KOPT-K1 (cell line): ENCODE measurements around the gene WIPF3.

Source experiments
- H3K27ac ChIP-seq: fragments of 200-600 bp; sonication (generic); 2 replicates; pipeline ENCODE4 v1.5.1; 2016; ENCODE audit warnings: antibody characterized with exemption, mild to moderate bottlenecking, low read depth, low read length; ENCODE audit not compliant: poor library complexity, severe bottlenecking
- H3K36me3 ChIP-seq: fragments of 200-600 bp; sonication (generic); 2 replicates; pipeline ENCODE4 v1.5.1; 2017; ENCODE audit warnings: antibody characterized with exemption, mild to moderate bottlenecking, low read length, moderate library complexity; ENCODE audit not compliant: insufficient read depth
- H3K9me3 ChIP-seq: fragments of 200-600 bp; sonication (generic); 2 replicates; pipeline ENCODE4 v1.5.1; 2017; ENCODE audit warnings: antibody characterized with exemption, low read length, mild to moderate bottlenecking; ENCODE audit not compliant: insufficient read depth, poor library complexity, severe bottlenecking

Gene WIPF3, protein sequence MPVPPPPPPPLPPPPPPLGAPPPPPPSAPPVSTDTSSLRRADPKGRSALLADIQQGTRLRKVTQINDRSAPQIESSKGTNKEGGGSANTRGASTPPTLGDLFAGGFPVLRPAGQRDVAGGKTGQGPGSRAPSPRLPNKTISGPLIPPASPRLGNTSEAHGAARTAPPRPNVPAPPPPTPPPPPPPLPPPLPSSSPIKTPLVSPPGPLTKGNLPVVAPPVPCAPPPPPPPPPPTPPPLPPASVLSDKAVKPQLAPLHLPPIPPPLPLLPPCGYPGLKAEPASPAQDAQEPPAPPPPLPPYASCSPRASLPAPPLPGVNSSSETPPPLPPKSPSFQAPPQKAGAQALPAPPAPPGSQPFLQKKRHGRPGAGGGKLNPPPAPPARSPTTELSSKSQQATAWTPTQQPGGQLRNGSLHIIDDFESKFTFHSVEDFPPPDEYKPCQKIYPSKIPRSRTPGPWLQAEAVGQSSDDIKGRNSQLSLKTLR

DNA sequence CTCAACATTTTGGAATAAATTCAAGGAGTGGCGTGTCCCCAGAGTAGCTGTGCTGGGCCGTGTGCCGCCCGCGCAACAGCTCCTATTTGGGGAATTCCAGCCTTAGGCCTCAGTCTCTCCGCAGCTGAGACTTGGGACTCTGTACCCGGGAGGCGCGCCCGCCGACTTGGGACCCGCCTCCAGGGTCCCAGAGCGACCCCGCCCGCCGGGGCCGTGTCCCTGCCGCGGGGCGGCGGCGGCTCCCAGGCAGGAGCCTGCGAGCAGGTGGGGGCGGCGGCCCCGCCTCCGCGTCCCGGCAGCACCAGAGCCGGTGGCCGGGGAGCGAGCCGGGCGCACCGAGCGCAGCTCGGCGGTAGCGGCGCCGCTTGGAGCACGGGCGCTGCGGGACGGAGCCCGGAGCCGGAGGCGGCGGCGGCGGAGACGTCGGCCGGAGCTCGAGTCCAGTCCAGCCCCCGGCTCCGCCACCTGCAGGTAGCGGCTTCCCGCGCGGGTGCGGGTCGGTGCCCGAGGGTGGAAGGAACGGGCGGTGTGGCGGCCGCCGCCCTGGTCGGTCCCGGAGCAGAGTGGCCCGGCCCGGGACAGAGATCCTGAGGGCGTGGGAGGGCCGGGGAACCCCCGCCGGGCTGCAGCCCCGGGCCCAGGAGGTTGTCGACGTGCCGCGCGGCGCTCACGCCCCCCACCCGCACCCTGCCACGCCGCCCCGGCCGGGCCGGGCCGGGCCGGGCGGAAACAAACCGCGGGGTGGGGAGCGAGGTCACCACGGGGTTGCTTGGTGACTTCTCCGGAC is at the start of gene WIPF3:
WIPF3 (plus strand) TSS at position 301 of the 787 bp plus-strand sequence. CDS start 28,217 bp downstream, outside the sequence.
- Histone ChIP-seq H3K27ac (no peak within 1 kb of the TSS), H3K36me3 (no peaks in the 10 kb centered on the region), H3K9me3 (no peaks in the 10 kb centered on the region)

DNA sequence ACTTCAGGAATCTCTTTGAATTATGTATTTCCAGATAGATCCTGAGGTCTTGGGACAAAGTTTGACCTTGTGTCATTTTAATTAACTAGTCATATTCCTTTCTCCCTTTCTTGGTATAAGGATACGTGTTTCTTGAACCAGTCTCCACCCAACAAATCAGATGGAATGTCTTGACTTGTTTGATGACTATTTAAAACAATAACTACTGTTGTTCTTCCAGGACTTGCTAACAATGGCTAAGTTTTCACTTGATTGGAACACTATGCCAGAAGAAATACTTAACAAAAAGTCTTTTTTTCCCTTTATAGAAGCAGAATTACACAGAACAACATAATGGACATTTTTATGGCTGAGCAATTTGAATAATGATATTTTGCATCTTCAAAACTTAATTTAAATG is 43.0 kb upstream of the WIPF3 start:
- no peaks in the 10 kb centered on the region for H3K36me3 ChIP-seq
- no peak overlapping the region for H3K27ac ChIP-seq
- H3K9me3 ChIP-seq, result no peaks in the 10 kb centered on the region

DNA sequence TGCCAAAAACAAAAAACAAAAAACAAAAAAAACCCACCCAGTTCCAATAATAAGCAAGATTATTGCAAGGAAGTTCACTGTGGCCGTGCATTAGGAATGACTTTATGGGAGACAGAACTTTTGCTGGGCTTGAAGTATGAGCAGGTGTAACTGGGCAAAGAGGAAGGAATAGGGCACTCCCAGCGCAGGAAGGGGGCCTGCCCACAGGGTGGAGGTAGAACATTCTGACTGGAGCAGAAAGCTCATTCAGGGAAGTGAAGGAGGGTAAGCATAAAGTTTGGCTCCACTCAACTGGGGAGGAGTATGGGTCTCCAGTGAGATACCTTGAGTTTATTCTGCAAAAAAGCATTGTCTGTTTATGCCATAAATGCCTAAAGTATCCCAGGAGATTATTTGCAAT is 42.1 kb upstream of the WIPF3 start:
- Histone ChIP-seq H3K36me3 (no peaks in the 10 kb centered on the region), H3K27ac (no peak overlapping the region), H3K9me3 (no peaks in the 10 kb centered on the region)

DNA sequence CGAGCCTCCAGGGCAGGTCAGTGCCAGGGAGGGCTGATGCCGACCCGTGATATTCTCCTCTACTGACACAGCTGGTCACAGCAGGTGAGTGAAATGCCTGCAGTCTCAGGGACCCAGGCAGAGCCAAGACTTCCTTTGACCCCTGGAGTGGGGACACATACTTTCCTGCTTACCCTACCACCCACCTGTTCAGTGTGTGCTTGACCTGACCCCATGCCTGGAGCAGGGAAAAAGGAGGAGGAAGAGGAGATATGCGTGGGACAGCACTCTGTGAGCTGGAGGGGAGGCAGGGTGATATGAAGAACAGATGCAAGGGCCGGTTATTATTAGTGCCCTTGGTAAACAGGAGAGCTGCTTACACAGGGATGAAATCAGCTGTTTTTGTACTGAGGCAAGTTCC is 40.8 kb upstream of the WIPF3 start:
- H3K36me3 ChIP-seq, result no peaks in the 10 kb centered on the region
- H3K27ac ChIP-seq, result no peak overlapping the region
- H3K9me3 ChIP-seq, result no peaks in the 10 kb centered on the region

DNA sequence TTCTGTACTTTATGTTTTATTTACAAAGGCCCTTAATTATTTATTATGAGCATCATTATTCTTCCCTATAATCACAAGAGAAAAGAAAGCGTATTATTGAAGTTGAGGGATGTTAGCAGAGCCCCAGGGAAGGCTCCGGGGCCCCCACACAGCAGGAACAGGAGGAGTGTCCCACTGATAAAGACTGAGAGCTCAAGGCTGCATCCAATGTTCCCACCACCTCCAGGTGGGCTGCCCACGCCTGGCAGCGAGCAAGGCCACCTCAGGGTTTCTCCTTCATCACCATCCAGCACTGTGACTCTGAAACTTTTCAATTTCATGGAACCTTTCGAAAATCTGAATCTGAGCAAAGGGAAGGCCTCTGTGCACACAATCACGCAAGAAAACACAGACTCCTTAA is 35.9 kb upstream of the WIPF3 start:
- no peak overlapping the region for H3K27ac ChIP-seq
- no peaks in the 10 kb centered on the region for H3K9me3 ChIP-seq
- H3K36me3 ChIP-seq, result no peaks in the 10 kb centered on the region

DNA sequence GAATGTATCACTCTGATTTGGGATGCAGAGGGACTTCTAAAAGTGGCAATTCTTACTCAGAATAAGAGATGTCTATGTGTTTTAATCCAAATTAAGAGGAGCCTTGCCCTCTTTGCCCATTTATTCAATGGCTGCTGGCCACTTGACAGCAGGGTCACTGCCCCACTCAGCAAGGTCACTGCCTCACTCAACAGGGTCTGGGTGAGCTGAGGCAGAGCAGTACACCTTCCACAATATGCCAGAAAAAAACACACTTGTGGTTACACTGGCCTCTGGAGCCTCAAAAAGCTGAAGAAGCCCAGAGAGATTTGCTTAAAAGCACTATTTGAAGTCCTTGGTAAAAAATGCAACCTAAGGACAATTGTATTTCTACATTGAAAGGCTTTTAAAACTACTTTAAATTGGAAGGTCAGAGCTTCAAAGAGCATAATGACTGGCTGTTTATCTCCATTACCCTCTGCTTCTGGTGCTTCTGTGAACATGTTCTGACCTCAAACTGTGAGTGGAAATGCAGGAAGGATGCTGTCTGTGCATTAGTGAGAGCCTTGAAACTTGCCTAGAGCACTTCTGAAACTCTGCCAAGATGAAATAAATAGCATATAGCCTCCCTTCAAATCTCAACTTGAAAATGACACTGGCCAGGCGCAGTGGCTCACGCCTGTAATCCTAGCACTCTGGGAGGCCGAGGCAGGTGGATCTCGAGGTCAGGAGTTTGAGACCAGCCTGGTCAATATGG is 35.1 kb upstream of the WIPF3 start:
- H3K9me3 ChIP-seq, result no peaks in the 10 kb centered on the region
- no peak overlapping the region for H3K27ac ChIP-seq
- H3K36me3 ChIP-seq, result no peaks in the 10 kb centered on the region

DNA sequence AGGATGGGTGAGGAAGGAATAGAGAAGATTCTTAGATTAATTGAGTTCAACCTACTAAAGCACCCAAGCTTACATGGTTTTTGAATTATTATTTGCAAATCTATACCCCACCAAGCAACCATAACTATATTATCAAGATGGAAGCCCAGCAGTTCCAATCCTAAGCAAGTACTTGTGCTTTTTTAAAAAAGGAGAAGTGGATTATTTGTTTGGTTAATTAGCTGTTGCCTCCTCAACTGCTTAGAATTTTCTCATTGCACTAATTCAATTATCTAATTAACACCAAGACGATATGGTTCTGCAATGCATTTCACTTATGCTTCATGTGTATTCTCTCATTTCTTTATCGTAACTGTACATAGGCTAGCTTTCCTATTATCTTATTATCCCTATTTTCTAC is 27.3 kb upstream of the WIPF3 start:
- Histone ChIP-seq H3K36me3 (no peaks in the 10 kb centered on the region), H3K27ac (no peak overlapping the region), H3K9me3 (no peaks in the 10 kb centered on the region)

DNA sequence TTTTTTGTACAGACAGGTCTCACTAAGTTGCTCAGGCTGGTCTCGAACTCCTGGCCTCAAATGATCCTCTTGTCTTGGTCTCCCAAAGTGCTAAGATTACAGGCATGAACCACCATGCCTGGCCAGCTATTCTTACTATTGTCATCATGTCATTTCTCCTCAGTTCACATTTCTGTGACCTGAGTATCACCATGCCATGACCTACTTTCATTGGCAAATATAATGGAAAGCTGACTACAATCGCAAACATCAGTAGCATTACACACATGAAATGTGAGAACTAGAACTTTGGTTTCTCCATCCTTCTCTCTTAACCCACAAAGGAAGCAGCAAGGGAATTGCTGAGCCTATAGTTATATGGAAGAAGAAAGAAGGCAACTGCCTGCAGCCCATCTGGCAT is 26.0 kb upstream of the WIPF3 start:
- Histone ChIP-seq H3K27ac (no peak overlapping the region), H3K9me3 (no peaks in the 10 kb centered on the region), H3K36me3 (no peaks in the 10 kb centered on the region)

DNA sequence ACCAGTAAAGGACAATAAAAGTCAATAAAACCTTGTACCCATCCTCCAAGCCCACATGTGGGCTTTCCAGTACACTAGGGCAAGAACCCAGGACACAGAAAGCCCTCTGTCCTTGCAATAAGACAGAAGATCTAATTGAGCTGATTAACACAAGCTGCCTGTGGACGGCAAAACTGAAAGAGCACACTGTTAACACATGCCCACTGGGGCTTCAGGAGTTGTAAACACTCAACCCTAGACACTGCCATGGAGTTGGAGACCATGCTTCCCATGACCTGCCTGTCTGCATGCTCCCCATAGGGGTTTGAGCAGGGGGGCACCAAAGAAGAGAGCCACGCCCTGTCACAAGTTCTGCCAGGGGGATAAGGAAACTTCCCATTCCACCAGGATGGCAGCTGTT is 22.6 kb upstream of the WIPF3 start:
- Histone ChIP-seq H3K9me3 (no peaks in the 10 kb centered on the region), H3K27ac (no peak overlapping the region), H3K36me3 (no peaks in the 10 kb centered on the region)

DNA sequence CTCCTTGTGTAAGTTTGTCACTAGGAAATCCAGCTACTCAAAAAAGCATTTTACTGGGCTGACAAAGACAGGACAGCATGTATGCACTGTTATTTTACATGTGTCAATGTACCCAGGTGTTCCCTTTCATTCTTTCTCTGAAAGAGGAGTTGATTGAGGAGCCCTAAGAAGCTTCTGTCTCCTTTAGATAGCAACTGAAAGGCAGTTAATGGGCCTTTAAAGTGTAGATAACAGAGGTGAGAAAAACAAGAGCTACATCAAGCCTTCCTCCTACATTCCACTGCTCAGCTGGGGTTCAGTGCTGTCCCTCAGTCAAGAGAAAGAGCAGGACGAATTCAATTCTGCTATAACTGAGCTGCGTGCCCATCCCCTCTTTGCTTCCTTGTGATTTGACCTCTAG is 12.8 kb upstream of the WIPF3 start:
- H3K9me3 ChIP-seq, result no peaks in the 10 kb centered on the region
- no peak overlapping the region for H3K27ac ChIP-seq

DNA sequence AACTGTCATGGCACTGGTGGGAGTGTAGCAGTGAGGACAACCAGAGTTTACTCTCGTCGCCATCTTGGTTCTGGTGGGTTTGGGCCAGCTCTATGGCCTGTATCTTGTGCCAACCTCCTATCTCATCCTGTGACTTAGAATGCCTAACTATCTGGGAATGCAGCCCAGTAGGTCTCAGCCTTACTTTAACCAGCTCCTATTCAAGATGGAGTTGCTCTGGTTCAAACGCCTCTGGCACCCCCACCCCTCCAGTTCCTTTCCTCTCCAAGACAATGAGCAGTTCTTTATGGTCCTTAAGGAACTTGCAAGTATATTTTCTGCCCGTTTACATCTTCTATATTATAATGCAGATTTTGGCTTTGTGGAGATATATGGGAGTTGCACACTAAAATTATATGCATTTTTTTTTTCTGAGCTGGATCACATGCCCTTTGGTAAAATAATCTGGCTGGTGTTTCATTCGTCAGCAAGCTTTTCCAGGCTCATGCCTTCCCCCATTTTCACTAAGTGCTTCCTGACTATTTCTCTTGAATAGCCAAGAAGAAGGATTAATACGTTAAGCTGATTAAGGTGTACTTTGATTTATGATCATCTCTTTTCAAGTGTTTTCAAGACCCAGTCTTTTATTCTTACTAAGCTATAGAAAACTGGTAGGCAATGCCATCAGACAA is 11.2 kb upstream of the WIPF3 start:
- Histone ChIP-seq H3K27ac (no peak overlapping the region), H3K9me3 (no peaks in the 10 kb centered on the region), H3K36me3 (no peaks in the 10 kb centered on the region)

More for the DNA sequence above, 12.8 kb upstream of the WIPF3 start:
- H3K36me3 ChIP-seq, result no peaks in the 10 kb centered on the region

DNA sequence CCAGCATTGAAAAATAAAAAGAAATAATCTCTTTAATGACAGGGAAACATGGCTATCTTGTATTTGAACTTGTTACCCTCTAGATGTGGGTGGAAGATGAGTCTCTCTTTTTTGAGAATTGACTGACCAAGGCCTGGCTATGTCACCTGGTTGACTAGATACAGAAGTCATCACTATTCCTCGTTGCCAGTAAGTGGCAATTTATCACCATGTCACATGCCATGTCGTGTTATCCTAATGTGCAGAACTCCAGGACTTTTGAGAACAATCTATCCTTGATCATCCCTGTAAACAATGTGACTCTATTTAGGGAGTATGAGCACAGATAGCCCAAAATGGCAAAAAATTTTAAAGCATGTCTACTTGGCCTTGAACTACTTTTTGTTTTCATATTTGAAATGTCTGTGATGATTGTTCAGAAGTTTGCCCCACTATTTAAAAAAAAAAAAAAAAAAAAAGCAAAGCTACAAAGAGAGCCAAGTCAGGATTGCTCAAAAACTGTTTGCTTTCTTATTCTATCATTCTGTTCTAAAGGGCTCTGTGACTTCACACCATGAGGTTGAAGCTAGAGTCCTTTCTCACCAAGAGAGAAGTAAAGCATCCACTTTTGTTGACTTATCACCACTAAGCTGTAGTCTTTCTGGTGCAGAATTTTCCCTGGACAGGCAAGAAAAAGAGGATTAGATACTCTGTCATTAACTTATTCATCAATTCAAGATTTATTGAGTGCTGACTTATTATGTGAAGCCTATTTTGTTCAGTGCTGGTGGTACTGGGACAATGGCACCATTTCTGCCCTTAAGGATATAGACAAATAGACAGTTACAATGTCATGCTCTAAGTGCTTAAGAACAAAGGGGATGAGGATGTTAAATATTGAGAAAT is 10.4 kb upstream of the WIPF3 start:
- no peaks in the 10 kb centered on the region for H3K9me3 ChIP-seq
- H3K27ac ChIP-seq, result no peak overlapping the region

DNA sequence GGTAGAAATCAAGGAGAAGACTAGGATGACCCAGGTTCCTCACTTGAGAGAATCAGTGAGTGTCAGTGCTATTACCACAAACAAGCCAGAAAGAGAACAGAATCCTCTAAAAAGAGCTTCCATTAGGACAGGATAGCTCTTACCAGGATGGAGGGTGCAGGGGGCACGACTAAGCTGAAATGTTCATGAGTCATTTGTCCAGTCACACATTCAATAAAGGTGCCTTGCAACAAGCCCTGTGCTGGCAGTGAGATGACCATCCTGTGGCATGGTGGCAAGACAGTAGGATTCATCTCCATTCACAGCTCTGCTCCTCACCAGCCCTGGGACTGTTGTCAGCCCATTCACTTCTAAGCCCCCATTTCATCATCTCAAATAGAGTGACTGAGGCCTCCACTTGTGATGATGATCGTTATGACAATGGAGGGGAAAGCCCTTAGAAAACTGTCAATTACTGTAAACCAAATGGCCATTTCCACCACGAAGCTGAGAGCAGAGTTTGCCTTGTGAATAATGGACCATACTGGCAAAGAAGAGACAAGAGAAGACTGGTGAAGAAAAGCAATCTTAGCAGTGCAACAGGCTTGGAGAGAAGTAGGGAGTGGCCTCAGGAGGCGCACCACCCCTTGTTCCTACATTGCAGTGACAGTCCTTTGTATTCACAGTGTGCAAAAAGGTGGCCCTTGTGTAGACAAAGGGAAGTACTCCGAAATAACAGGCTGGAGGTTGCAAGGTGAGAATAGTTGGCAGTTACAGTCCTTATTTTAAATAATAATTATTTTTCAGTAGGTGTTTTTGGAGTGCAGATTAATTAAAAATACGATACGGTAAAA is 9.0 kb upstream of the WIPF3 start:
- Histone ChIP-seq H3K27ac (no peak overlapping the region), H3K9me3 (no peaks in the 10 kb centered on the region), H3K36me3 (no peaks in the 10 kb centered on the region)

More for the DNA sequence above, 10.4 kb upstream of the WIPF3 start:
- no peaks in the 10 kb centered on the region for H3K36me3 ChIP-seq
